Endothelial cell (in vitro differentiated cells): ENCODE measurements around the gene MSRB1. TPM values are rescaled to one million over a fixed set of nuclear protein-coding genes. Genes with fewer than 3 reads are reported as not detected.
"Not testable (repeated sequence)": the region's sequence is repeated elsewhere in the genome, so short reads cannot be mapped to it uniquely, and the experiment has no call there.

Source experiments
- DNase-seq: peaks from one replicate; pipeline ENCODE4 v3.0.0; 2021; ENCODE audit warnings: low spot score
- H3K27ac Mint-ChIP-seq: one replicate; pipeline ENCODE4 v1.8.0; 2021; ENCODE audit warnings: mixed read lengths, inconsistent platforms; ENCODE audit not compliant: unreplicated experiment
- H3K27me3 Mint-ChIP-seq: one replicate; pipeline ENCODE4 v1.8.0; 2021; ENCODE audit warnings: mild to moderate bottlenecking, moderate library complexity, mixed read lengths, inconsistent platforms; ENCODE audit not compliant: unreplicated experiment
- H3K36me3 Mint-ChIP-seq: one replicate; pipeline ENCODE4 v1.8.0; 2021; ENCODE audit warnings: mild to moderate bottlenecking, low read depth, mixed read lengths, inconsistent platforms; ENCODE audit not compliant: unreplicated experiment
- H3K4me1 Mint-ChIP-seq: one replicate; pipeline ENCODE4 v1.8.0; 2021; ENCODE audit warnings: mild to moderate bottlenecking, mixed read lengths, inconsistent platforms; ENCODE audit not compliant: unreplicated experiment
- H3K4me3 Mint-ChIP-seq: one replicate; pipeline ENCODE4 v1.8.0; 2021; ENCODE audit warnings: mild to moderate bottlenecking, mixed read lengths, inconsistent platforms; ENCODE audit not compliant: unreplicated experiment
- H3K9me3 Mint-ChIP-seq: one replicate; pipeline ENCODE4 v1.8.0; 2021; ENCODE audit warnings: mixed read lengths, inconsistent platforms; ENCODE audit not compliant: unreplicated experiment
- total RNA-seq: library from RNA; stranded (reverse); fragmentation: NEBNext Ultra II Directional; extraction: Animal tissue kit (Norgen Biotek cat#: 25700); gene quantifications from one replicate; pipeline ENCODE4 v1.2.1, GENCODE V29; 2021; ENCODE audit not compliant: unreplicated experiment
- TF ChIP-seq, protein P1 (sequence below): fragments of 200-600 bp; sonication (generic); IDR thresholded peaks from one replicate; pipeline ENCODE4 v1.5.0; 2021; ENCODE audit warnings: antibody characterized with exemption; ENCODE audit not compliant: unreplicated experiment

MSRB1 gene
- total RNA-seq, 1 donor from 2014 or later, result 18.1 TPM

DNA sequence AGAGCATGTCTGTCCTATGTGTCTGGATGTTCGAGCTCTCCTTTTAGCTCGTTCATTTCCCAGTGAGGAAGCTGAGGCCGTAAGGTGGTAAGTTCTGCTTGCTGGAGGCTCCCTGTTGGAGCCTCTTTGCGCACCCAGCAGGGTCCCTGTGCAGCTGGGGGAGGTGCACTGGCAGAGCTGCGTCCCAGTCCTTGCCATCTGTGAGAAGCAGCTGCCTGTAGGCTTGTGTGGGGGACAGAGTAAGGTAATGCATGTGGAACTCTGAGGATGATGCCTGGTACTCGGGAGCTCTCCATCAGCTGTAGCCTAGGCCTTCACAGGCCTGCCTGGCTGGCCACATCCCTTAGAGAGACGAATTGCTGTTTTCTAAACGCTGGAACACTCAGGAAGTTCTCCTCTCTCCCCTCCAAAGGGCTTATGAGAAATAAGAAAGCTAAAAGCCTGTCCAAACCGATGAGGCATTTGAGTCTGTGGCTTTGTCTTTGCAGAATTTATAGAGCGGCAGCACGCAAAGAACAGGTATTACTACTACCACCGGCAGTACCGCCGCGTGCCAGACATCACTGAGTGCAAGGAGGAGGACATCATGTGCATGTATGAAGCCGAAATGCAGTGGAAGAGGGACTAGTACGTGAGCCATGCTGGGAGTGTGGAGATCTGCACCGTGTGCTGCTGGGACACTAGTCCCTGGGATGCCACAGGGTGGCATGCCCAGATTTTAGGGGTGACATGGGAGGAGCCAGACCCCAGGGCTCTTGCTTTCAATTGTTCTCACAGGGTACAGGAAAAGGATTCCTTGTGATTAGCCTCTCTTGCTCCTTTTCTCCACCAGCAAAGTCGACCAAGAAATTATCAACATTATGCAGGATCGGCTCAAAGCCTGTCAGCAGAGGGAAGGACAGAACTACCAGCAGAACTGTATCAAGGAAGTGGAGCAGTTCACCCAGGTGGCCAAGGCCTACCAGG, 17.9 kb upstream of the MSRB1 start:
- H3K4me1 Mint-ChIP-seq, result peaks cover 29% of the 10 kb centered on the region
- TF ChIP-seq, protein P1, sequence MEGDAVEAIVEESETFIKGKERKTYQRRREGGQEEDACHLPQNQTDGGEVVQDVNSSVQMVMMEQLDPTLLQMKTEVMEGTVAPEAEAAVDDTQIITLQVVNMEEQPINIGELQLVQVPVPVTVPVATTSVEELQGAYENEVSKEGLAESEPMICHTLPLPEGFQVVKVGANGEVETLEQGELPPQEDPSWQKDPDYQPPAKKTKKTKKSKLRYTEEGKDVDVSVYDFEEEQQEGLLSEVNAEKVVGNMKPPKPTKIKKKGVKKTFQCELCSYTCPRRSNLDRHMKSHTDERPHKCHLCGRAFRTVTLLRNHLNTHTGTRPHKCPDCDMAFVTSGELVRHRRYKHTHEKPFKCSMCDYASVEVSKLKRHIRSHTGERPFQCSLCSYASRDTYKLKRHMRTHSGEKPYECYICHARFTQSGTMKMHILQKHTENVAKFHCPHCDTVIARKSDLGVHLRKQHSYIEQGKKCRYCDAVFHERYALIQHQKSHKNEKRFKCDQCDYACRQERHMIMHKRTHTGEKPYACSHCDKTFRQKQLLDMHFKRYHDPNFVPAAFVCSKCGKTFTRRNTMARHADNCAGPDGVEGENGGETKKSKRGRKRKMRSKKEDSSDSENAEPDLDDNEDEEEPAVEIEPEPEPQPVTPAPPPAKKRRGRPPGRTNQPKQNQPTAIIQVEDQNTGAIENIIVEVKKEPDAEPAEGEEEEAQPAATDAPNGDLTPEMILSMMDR, result no peak
- peak overlapping the region; percentile 10 for H3K27ac Mint-ChIP-seq
- peaks cover 21% of the 10 kb centered on the region for H3K36me3 Mint-ChIP-seq
- DNase-seq, result no peak
- H3K9me3 Mint-ChIP-seq, result no peaks in the 10 kb centered on the region
- H3K4me3 Mint-ChIP-seq, result peak overlapping the region; percentile 95
- H3K27me3 Mint-ChIP-seq, result peaks cover 9% of the 10 kb centered on the region

DNA sequence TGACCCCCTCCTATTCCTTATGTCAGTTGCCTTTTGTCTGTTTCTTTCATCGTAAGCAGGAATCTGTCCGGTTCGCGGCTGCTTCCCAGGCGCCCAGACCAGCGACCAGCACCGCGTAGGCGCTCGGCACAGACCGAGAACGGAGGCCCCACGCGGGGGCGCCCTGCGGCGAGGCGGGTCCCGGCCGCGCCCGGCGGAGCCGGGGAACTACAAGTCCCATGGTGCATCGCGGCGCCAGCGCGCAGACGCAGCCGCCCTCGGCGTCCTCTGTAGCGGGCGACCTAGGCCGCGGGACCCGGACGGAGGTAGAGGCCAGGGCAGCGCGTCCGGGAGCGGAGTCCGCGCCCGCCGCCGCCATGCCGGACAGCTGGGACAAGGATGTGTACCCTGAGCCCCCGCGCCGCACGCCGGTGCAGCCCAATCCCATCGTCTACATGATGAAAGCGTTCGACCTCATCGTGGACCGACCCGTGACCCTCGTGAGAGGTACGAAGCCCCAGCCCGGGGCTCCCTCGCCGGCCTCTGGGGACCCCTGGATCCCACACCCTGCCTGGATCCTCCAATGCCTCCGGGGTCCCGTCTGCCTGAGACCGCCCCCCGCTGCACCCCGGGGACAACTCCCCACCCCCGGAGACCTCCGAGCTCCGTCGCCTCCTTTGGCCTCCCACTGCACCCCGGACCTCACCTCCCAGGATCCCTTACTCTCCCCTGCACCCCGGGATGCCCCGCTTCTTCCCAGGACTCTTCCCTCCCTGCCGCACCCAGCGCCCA, 16.5 kb upstream of the MSRB1 start, which contains the start of gene NDUFB10:
Gene NDUFB10, plus strand, starts transcription at position 270 of the 771 bp plus-strand sequence. Its CDS starts 87 bp downstream, at position 357.
- Mint-ChIP-seq H3K27me3 (peaks cover 6% of the 10 kb centered on the region), H3K4me1 (peaks cover 22% of the 10 kb centered on the region), H3K27ac (no peak within 1 kb of the TSS), H3K9me3 (no peaks in the 10 kb centered on the region), H3K4me3 (peak within 1 kb of the TSS; percentile 95), H3K36me3 (peaks cover 21% of the 10 kb centered on the region)
- DNase-seq, result peak; percentile 96
- TF ChIP-seq, protein P1, result peak; percentile 42

DNA sequence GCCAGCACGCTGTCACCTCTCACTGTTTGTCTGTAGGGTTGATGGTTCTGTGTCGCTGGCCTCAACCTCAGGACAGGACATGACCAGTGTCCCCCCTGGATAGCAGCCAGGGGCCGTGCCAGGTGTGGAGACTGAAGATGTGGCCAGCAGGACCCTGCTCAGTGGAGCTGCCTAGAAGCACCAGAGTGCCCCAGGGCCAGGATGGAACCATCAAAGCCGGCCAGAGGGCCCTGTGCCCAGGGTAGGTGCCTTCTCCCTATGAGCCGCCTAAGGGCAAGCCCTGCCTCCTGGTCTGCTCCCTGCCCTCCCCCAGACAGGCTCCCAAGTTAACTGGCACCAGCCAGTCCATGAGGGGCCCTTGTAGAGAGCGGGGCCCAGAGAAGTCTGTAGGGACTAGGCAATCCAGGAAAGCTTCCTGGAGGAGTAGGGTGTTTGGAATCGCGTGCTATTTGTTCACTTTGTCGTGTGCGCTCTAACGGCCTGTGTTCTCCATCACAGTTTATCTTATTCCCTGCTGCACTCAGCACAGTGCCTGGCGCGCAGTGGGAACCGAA, 15.8 kb upstream of the MSRB1 start:
- H3K27ac Mint-ChIP-seq, result no peak overlapping the region
- H3K36me3 Mint-ChIP-seq, result peaks cover 20% of the 10 kb centered on the region
- peaks cover 6% of the 10 kb centered on the region for H3K27me3 Mint-ChIP-seq
- TF ChIP-seq, protein P1, result no peak
- H3K4me3 Mint-ChIP-seq, result peak overlapping the region; percentile 77
- peaks cover 18% of the 10 kb centered on the region for H3K4me1 Mint-ChIP-seq
- H3K9me3 Mint-ChIP-seq, result no peaks in the 10 kb centered on the region
- no peak for DNase-seq

DNA sequence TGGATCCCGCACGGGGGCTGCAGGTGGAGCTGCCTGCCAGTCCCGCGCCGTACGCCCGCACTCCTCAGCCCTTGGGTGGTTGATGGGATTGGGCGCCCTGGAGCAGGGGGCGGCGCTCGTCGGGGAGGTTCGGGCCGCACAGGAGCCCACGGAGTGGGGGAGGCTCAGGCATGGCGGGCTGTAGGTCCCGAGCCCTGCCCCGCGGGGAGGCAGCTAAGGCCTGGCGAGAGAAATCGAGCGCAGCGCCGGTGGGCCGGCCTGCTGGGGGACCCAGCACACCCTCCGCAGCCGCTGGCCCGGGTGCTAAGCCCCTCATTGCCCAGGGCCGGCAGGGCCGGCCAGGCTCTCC, 15.1 kb upstream of the MSRB1 start:
- not testable (repeated sequence) for H3K4me3 Mint-ChIP-seq, H3K27me3 Mint-ChIP-seq, H3K9me3 Mint-ChIP-seq, DNase-seq, H3K27ac Mint-ChIP-seq
- peaks cover 16% of the 10 kb centered on the region for H3K36me3 Mint-ChIP-seq
- peaks cover 15% of the 10 kb centered on the region for H3K4me1 Mint-ChIP-seq

DNA sequence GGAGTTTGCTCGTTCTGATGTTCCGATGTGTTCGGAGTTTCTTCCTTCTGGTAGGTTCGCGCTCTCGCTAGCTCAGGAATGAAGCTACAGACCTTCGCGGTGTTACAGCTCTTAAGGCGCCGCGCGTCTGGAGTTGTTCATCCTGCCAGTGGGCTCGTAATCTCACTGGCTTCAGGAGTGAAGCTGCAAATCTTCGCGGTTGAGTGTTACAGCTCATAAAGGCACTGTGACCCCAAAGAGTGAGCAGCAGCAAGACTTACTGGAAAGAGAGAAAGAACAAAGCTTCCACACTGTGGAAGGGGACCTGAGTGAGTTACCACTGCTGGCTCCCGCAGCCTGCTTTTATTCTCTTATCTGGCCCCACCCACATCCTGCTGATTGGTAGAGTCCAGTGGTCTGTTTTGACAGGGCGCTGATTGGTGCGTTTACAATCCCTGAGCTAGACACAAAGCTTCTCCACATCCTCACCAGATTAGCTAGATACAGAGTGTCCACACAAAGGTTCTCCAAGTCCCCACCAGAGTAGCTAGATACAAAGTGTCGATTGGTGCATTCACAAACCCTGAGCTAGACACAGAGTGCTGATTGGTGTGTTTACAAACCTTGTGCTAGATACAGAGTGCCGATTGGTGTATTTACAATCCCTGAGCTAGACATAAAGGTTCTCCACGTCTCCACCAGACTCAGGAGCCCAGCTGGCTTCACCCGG, 14.6 kb upstream of the MSRB1 start:
- not testable (repeated sequence) for DNase-seq, H3K27ac Mint-ChIP-seq, H3K9me3 Mint-ChIP-seq, H3K4me3 Mint-ChIP-seq, H3K27me3 Mint-ChIP-seq
- H3K4me1 Mint-ChIP-seq, result peaks cover 12% of the 10 kb centered on the region
- peaks cover 11% of the 10 kb centered on the region for H3K36me3 Mint-ChIP-seq
